Left cardiac atrium (tissue), 4 donors: ENCODE results near the gene SLCO1B3. TPM values are rescaled to one million over a fixed set of nuclear protein-coding genes. Genes with fewer than 3 reads are reported as not detected.
"Not testable (repeated sequence)": the region's sequence is repeated elsewhere in the genome, so short reads cannot be mapped to it uniquely, and the experiment has no call there.

Experiments used
- ATAC-seq, 2 donors: fragments of 200-7000 bp; cut with Tn5 transposase; one replicate each; pipeline ENCODE4 v1.9.1; 2020; ENCODE audit warnings: mild to moderate bottlenecking in 2 of 2, moderate library complexity in 2 of 2
- DNase-seq: peaks from one replicate; pipeline ENCODE4 v3.0.0-alpha.2; 2020
- intact Hi-C, 2 donors: fragments of 100-400 bp; cut with DNase I; formaldehyde crosslinking; loops; one replicate each; pipeline versions ENCODE4 v1.14.1 to v1.15.1; 2022 to 2023
- long read RNA-seq: library from polyadenylated mRNA; unstranded; transcript quantifications from one replicate; pipeline ENCODE4 v2.0.0, GENCODE V29; 2021
- total RNA-seq, 2 donors: library from RNA; stranded (reverse); fragmentation: NEBNext Ultra II Directional; extraction: Animal tissue kit (Norgen Biotek cat#: 25700); gene quantifications; one replicate each; pipeline ENCODE4 v1.2.1, GENCODE V29; 2021
- donor health status: DM: no; HTN: yes; CAD: no.
- donor health status: DM: no; HTN: yes; CAD: no; lungs with severe emphysema.
- donor health status: DM: yes; HTN: yes; CAD: no.
- donor health status: Dilated cardiomyopathy.

Gene SLCO1B3, protein sequence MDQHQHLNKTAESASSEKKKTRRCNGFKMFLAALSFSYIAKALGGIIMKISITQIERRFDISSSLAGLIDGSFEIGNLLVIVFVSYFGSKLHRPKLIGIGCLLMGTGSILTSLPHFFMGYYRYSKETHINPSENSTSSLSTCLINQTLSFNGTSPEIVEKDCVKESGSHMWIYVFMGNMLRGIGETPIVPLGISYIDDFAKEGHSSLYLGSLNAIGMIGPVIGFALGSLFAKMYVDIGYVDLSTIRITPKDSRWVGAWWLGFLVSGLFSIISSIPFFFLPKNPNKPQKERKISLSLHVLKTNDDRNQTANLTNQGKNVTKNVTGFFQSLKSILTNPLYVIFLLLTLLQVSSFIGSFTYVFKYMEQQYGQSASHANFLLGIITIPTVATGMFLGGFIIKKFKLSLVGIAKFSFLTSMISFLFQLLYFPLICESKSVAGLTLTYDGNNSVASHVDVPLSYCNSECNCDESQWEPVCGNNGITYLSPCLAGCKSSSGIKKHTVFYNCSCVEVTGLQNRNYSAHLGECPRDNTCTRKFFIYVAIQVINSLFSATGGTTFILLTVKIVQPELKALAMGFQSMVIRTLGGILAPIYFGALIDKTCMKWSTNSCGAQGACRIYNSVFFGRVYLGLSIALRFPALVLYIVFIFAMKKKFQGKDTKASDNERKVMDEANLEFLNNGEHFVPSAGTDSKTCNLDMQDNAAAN
- not detected for total RNA-seq
- long read RNA-seq, result 0 reads

DNA sequence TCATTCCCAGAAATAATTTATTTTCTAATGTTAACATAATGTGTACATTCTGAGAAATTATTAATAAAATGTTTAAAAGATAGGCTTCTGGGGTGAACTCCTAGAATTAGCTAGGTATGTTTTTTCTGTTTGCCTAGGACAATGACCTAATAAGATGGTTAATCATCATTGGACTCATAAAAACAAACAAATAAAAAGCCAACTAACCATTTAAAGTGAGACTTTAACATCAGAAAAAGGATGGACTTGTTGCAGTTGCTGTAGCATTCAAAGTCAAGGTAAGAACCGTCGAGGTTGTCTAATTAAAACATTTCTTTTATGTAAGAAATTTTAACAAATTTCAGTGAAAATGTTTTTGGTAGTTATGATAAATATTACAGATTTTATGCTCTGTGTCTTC is at the start of gene SLCO1B3:
TSS of gene SLCO1B3 (plus strand) at position 219 of the 400 bp plus-strand sequence. CDS start 5,034 bp downstream, outside the sequence.
- ATAC-seq (no peak), DNase-seq (no peak)
- intact Hi-C loops, result no loop called here

DNA sequence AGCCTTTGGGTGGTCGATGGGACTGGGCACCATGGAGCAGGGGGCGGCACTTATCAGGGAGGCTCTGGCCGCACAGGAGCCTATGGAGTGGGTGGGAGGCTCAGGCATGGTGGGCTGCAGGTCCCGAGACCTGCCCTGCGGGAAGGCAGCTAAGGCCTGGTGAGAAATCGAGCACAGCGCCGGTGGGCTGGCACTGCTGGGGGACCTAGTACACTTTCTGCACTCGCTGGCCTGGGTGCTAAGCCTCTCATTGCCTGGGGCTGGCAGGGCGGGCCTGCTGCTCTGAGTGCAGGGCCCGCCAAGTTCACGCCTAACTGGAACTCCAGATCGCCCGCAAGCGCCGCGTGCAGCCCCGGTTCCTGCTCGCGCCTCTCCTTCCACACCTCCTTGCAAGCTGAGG is 33.1 kb upstream of the SLCO1B3 start:
- intact Hi-C loops, result no loop called here
- no peak for DNase-seq
- ATAC-seq, result no peak

DNA sequence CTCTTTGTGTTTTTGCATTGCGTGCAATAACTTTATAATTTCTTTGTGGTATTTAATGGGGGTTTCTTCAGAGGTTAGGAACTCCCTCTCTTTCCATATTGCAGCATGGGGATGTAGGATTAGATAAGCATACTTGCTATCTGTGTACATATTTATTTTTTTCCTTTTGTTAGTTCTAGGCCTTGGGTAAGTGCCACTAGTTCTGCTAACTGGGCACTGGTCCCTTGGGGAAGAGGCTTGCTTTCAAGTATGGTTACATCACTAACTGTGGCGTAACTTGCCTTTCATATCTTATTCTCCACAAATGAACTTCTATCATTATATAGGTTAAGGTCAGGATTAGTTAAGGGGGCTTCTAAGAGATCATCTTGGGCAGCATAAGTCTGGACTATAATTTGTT is 31.5 kb upstream of the SLCO1B3 start:
- DNase-seq (no peak), ATAC-seq (no peak)
- intact Hi-C loops, result no loop called here

DNA sequence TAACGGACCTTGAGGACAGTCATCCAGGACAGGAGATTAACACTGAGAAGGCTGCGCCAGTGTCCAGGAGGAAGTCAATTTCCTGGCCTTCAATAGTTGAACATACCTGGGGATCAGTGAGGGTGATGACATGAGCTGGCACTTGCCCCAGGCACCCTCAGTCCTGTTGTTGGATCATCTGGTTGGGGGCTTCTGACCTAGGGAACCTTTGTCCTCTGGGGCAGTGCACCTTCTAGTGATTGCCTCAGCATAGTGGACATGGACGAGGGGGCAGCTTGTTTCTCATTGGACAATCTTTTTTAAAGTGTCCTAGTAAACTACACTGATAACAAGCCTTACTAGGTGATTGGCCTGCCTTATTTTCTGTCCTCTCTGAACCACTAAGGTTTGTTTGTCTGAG is 30.5 kb upstream of the SLCO1B3 start:
- ATAC-seq, DNase-seq, intact Hi-C loops: not testable (repeated sequence)

DNA sequence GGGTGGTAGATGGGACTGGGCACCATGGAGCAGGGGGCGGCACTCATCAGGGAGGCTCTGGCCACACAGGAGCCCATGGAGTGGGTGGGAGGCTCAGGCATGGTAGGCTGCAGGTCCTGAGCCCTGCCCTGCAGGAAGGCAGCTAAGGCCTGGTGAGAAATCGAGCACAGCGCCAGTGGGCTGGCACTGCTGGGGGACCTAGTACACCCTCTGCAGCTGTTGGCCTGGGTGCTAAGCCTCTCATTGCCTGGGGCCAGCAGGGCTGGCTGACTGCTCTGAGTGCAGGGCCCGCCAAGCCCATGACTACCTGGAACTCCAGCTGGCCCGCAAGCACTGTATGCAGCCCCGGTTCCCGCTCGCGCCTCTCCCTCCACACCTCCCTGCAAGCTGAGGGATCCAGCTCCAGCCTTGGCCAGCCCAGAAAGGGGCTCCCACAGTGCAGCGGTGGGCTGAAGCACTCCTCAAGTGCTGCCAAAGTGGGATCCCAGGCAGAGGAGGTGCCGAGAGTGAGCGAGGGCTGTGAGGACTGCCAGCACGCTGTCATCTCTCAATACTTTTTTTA is 26.6 kb upstream of the SLCO1B3 start:
- DNase-seq, intact Hi-C loops, ATAC-seq: not testable (repeated sequence)

DNA sequence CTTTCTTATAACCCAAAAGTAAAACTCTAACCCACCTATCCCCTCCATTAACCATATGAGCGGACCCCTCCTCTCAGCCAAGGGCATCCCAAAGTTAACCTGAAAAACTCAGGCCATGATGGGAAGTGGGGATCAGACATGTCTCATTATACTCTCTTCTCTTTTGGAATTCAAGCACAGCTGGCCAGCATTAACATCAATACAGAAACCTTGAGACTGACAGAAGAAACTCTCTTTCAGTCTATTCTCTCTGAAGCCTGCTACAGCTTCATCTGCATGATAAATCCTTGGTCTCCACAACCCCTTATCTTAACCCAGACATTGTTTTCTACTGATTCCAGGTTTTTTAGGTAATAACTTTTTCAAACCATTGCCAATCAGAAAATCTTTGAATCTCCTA is 17.5 kb upstream of the SLCO1B3 start:
- ATAC-seq (no peak), DNase-seq (no peak)
- intact Hi-C loops, result no loop called here

DNA sequence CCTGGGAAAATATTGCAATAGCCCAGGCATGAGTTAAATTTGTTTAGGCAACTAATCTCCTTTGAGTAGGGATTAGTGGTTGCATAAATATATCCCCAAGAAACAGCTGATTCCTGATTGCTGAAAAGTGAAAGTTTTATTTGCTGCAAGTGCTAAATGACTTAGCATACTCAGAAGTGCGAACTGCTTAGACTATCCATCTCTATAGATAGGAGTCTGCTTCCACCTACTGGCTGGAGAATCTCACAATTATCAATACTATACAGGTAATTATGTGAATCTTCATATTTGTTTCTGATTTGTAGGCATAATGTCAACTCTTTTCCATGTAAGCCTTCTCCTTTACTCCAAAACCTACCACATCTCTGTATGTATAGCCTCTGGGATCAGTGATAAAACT is 12.0 kb upstream of the SLCO1B3 start:
- DNase-seq (no peak), ATAC-seq (peak; percentile 66 to 84)
- intact Hi-C loops, result loop anchor here in 1 of 2 donors (5.0 kb wide), 1 partner anchor 151 kb away; no protein-coding TSS in a partner anchor

DNA sequence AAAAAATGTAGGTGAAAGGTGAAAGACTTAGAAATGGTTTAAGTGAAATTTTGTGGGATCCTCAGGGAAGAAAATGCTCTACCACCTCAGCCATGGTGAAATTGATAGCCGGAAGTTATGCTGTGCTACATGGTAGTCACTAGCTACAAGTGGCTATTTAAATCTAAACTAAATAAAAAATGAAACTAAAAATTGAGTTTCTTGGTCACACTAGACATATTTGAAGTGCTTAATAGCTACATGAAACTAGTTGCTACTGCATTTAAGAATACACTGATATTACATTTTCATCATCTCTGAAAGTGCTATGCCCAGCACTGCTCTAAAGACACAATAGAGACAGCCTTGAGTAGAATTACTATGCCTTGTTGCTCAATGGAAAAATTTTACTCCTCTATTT is 10.3 kb upstream of the SLCO1B3 start:
- intact Hi-C loops, result no loop called here
- no peak for DNase-seq
- ATAC-seq, result no peak

DNA sequence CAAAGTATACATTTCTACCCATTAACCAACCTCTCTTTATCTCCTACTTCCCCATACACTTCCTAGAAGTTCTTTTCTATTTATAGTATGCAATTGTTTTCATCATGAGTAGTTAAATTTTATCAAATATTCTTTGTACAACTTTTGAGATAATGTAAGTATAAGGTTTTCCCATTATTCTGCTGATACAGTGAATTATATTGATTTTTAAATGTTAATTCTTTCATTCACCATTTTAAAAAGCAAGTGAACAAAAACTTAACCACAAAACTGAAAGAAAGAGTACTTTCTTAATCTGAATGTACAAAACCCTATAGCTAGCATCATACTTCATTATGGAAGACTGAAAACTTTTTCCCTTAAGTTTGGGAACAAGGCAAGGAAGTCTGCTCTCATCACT is 9.5 kb upstream of the SLCO1B3 start:
- ATAC-seq, result no peak

DNA sequence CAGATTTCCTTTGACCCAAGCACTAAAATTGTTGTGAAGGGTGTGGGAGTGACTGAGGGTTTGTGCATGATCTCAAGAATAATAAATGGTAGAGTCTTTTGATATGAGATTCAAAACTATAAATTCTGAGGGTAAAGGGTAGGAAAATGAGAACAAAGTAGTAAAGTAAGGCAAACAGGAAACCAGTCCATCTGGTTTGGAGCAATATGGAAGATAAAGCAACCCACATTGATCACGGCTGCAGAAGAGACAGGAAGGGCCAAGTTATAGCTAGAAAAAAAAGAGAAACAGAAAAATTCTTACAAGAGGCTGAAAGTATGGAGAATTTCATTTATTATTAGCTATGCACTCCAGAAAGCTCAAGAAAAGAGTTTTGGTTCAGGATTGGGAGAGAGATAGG is 4.6 kb upstream of the SLCO1B3 start:
- no peak for DNase-seq
- ATAC-seq, result no peak
- intact Hi-C loops, result no loop called here

More for the DNA sequence above, 9.5 kb upstream of the SLCO1B3 start:
- intact Hi-C loops, result no loop called here
- no peak for DNase-seq

DNA sequence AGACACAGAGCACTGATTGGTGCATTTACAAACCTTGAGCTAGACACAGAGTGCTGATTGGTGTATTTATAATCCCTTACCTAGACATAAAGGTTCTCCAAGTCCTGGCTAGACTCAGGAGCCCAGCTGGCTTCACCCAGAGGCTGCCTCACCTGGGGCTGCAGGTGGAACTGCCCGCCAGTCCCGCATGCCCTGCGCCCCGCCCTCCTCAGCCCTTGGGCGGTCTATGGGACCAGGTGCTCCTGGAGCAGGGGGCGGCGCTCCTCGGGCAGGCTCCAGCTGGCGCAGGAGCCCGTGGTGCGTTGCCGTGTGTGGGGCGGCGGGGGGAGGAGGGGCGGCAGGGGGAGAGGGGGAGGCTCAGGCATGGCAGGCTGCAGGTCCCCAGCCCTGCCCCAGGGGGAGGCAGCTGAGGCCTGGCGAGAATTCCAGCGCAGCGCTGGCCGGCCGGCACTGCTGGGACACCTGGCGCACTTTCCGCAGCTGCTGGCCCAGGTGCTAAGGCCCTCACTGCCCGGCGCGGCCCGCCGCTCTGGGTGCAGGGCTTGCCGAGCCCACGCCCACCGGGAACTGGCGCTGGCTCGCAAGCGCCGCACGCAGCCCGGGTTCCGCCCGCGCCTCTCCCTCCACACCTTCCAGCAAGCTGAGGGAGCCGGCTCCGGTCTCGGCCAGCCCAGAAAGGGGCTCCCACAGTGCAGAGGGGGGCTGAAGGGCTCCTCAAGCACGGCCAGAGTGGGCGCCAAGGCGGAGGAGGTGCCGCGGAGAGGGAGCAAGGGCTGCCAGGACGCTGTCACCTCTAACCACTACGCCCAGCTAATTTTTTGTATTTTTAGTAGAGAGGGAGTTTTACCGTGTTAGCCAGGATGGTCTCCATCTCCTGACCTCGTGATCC is 3.1 kb upstream of the SLCO1B3 start:
- ATAC-seq, result no peak

DNA sequence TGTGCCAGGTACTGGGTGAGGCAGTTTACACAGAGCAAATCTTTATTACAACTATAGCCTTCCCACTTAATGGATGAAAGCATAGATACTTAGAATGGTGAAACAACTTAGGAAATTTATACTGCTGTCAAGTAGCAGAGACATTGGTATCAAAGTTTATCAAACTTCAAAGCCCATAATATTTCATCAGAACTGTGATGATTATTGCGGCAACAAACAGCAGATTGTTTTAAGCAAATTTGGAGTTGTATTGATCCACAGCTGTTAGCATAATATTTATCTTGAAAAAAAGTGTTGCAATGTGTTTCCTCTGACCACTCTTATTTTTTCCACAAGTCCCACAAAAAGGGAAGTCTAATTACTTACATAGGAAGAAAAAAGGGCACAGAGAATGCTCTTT is 2.0 kb upstream of the SLCO1B3 start:
- intact Hi-C loops, result no loop called here
- no peak for DNase-seq
- no peak for ATAC-seq

More for the DNA sequence above, 3.1 kb upstream of the SLCO1B3 start:
- intact Hi-C loops, result no loop called here
- no peak for DNase-seq

DNA sequence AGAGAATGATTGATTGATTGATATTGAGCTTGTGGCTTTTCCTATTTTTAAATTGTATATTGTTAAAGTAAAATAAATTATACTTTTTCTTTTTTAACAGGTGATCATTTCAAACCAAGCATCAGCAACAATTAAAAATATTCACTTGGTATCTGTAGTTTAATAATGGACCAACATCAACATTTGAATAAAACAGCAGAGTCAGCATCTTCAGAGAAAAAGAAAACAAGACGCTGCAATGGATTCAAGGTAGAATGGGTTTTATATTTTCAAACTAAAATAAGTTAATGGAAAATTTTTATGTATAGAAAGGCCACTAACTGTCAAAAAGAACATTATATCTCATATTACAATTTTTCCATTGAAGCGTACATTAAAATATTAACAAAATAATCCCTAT is 5.1 kb downstream of the SLCO1B3 start:
- ATAC-seq (no peak), DNase-seq (no peak)
- intact Hi-C loops, result no loop called here

DNA sequence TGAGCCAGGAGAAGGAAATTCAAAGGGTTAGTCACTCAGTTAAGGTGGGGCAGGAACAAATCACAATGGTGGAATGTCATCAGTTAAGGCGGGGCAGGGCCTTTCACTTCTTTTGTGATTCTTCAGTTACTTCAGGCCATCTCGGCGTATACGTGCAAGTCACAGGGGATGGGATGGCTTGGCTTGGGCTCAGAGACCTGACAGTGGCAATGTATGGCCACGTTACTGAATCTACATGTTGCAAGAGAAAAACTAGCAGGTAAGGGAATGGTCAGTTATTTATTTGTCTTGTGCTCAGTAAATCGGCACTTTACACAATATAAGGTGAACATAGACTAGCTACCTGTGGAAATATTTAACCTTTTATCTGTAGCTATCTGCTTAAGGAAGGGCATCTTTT is 11.9 kb downstream of the SLCO1B3 start:
- ATAC-seq, result no peak
- no peak for DNase-seq
- intact Hi-C loops, result no loop called here

DNA sequence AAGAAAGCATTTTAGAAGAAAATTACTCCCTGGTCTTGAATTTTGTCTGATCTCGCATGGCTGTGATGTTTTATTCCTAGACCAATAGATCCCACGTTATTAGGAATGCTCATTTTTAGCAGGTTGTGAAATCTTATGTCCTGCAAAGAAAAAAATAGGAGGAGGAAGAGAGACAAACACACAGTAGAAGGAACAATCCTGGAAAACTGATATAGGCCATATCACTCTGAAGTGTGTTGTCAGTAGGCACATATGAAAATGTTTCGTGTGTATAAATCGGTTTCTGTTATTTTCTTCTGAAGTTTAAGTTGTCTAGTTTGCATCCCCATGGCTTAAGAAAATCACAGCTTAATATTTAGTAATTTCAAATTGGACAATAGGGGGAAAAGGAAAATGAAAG is 12.4 kb downstream of the SLCO1B3 start:
- intact Hi-C loops, result no loop called here
- ATAC-seq, result no peak
- no peak for DNase-seq

DNA sequence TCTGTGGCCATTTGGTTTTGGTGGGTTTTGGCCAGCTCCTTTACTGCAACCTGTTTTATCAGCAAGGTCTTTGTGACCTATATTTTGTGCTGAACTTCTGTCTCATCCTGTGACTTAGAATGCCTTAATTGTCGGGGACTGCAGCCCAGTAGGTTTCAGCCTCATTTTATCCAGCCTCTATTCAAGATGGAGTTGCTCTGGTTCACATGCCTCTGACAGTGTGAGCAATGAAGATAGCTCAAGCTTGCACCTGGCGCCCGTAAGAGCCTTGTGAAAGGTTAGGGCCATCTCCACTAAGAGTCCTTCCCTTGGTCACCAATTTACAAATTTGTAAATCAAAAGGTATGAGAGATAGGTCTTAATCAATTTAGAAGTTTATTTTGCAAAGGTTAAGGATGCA is 19.4 kb downstream of the SLCO1B3 start:
- intact Hi-C loops, result no loop called here
- DNase-seq (no peak), ATAC-seq (no peak)

DNA sequence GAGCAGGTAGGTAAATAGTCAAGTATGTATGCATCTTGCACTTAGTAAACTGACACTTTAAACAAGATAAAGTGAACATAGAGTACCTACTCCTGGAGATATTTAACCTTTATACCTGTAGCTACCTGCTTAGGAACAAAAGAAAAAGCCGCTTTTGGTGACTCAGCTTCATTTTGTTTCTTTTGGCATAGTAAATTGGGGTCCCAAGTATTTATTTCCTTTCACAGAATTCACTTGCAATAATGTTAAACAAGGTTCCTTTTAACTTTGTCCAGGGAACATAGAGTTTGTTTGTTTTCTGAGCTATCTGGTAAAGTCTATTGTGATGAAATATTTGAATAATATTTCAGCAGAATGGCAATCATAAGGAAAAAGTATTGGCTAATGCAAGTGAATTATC is 20.0 kb downstream of the SLCO1B3 start:
- DNase-seq, result no peak
- intact Hi-C loops, result no loop called here
- ATAC-seq, result no peak

DNA sequence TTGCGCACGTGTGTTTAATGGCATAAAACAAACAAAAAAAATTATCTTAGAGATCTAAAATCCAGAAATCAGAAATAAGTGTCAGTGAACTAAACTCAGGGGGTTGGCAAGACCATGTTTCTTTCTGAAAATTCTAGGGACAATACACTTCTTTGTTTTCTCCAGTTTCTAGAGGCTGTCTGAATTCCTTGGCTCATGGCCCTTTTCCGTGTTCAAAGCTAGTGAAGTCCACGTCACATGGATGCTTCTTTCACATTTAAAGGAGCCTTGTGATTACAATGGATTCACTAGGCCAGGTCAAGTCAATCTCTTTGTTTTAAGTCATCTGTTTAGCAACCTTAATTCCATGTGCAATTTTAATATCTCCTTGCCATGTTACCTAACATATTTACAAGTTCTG is 22.4 kb downstream of the SLCO1B3 start:
- no peak for DNase-seq
- ATAC-seq, result no peak
- intact Hi-C loops, result no loop called here

DNA sequence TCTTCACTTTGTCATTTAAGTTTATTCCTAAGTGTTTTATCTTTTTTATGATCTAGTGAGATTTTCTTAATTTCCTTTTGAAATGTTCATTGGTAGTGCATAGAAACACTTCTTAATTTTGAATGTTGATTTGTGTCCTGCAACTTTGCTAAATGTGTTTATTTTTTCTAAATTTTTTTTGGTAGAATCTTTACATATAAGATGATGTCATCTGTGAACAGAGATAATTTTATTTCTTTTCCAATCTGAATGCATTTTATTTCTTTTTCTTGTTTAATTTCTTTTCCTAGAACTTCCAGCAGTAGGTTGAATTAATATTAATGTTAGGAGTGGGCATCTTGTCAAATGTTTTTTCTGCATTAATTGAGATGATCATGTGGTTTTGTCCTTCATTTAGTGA is 42.1 kb downstream of the SLCO1B3 start:
- intact Hi-C loops, result no loop called here
- ATAC-seq (no peak), DNase-seq (no peak)
